ENCODE measurements around the gene NR3C1. TPM values are rescaled to one million over a fixed set of nuclear protein-coding genes. Genes with fewer than 3 reads are reported as not detected.

The NR3C1 gene
- total RNA-seq, 3 donors from 2014 or later (not counting 1 experiment from before 2014, with no cell fraction given): 147 to 168 (median 165) TPM

DNA sequence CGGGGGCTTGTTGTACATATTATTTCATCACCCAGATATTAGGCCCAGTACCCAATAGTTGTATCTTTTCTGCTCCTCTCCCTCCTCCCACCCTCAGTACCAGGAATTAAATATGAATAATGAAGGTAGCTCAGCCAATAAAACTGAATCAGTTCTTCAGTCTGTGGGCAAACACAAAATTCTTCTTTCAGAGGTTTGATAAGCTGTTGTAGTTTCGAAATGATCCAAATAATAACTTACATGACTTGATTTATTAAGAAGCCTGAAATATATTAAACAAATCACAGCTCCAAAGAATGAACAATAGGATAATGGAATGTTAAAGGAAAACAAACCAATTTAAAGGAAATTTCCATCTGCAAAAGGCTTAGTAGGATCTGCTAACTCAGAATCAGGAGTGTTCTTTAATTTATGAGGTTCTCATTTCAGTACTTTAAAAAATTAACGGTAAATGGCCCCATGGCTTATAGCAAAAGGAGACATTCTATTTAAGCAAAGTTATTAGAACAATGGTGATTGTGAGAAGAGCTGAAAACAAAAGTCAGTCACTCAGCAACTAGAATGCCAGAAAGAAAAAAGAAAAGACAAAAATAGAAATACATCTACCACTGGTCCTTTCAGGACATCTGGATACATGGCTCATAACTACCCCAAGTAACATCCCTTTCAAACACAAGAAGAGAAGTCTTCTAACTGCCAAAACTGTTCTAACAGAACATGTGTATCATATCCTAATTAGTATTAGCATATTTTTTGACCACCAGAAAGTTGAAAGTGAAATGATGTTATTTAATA, 62.4 kb downstream of the NR3C1 start:
- 100% methylated on average over 1 of the region's 3 CpGs for WGBS (ENCODE audit: insufficient coverage)
- no peak for DNase-seq
- Mint-ChIP-seq H3K9me3 (no peaks in the 10 kb centered on the region), H3K27me3 (ENCODE audit: low read depth in 2 of 2) (no peaks in the 10 kb centered on the region), H3K36me3 (no peaks in the 10 kb centered on the region), H3K4me1 (peaks cover 52 to 56% of the 10 kb centered on the region in 2 donors), H3K27ac (peak overlapping the region; percentile 51 to 53), H3K4me3 (no peak overlapping the region)
- H3K4me3 ChIP-seq (ENCODE audit: low read length): no peak overlapping the region
- TF ChIP-seq, protein P1, sequence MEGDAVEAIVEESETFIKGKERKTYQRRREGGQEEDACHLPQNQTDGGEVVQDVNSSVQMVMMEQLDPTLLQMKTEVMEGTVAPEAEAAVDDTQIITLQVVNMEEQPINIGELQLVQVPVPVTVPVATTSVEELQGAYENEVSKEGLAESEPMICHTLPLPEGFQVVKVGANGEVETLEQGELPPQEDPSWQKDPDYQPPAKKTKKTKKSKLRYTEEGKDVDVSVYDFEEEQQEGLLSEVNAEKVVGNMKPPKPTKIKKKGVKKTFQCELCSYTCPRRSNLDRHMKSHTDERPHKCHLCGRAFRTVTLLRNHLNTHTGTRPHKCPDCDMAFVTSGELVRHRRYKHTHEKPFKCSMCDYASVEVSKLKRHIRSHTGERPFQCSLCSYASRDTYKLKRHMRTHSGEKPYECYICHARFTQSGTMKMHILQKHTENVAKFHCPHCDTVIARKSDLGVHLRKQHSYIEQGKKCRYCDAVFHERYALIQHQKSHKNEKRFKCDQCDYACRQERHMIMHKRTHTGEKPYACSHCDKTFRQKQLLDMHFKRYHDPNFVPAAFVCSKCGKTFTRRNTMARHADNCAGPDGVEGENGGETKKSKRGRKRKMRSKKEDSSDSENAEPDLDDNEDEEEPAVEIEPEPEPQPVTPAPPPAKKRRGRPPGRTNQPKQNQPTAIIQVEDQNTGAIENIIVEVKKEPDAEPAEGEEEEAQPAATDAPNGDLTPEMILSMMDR (IDR thresholded peaks at IDR 0.05): no peak
- H3K36me3 ChIP-seq (ENCODE audit: control insufficient read depth, insufficient read depth, low read length): no peaks in the 10 kb centered on the region
- intact Hi-C loops (cut with micrococcal nuclease): no loop called here
- no peak overlapping the region for H3K27ac ChIP-seq (ENCODE audit: low read length)
- H3K27me3 ChIP-seq (ENCODE audit: control insufficient read depth, insufficient read depth, low read length): no peaks in the 10 kb centered on the region
- ATAC-seq: no peak
- H3K9me3 ChIP-seq (ENCODE audit: control insufficient read depth, insufficient read depth, low read length): no peaks in the 10 kb centered on the region
- peaks cover 7% of the 10 kb centered on the region for H3K4me1 ChIP-seq (ENCODE audit: control insufficient read depth, insufficient read depth, low read length)

DNA sequence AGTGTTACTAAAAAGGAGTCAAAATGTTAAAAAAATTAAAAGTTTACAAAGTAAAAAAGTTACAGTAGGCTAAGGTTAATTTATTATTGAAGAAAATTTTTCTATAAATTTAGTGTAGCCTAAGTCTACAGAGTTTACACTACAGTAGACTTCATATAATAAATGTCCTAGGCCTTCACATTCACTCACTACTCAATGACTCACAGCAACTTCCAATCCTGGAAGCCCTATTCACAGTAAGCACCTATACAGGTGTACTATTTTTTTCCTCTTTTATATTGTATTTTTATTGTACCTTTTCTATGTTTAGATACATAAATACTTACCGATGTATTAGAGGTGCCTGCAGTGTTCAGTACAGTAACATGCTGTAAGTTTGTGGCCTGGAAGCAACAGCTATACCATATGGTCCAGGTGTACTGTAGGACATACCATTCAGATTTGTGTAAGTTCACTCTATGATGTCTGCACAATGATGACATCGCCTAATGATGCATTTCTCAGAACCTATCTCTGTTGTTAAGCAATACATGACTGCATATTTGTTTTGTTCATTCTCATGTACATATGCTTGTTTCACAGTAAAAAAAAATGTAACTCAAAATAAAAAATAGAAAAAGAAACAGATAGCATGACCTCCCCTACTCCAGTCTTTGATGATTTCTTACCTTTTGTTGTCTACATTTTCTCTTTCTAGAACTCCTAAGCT, 64.7 kb downstream of the NR3C1 start:
- Mint-ChIP-seq H3K27ac (peak overlapping the region; percentile 39 to 72), H3K4me1 (peaks cover 59 to 60% of the 10 kb centered on the region in 2 donors), H3K4me3 (no peak overlapping the region), H3K27me3 (ENCODE audit: low read depth in 2 of 2) (no peaks in the 10 kb centered on the region), H3K36me3 (no peaks in the 10 kb centered on the region), H3K9me3 (no peaks in the 10 kb centered on the region)
- ATAC-seq (peak; percentile 25 to 46 (median 26)), DNase-seq (no peak)
- no peak overlapping the region for H3K27ac ChIP-seq (ENCODE audit: low read length)
- WGBS (ENCODE audit: insufficient coverage): 100% methylated on average over 1 of the region's 2 CpGs
- H3K4me1 ChIP-seq (ENCODE audit: control insufficient read depth, insufficient read depth, low read length): no peaks in the 10 kb centered on the region
- H3K9me3 ChIP-seq (ENCODE audit: control insufficient read depth, insufficient read depth, low read length): no peaks in the 10 kb centered on the region
- no peaks in the 10 kb centered on the region for H3K27me3 ChIP-seq (ENCODE audit: control insufficient read depth, insufficient read depth, low read length)
- TF ChIP-seq, protein P1 (IDR thresholded peaks at IDR 0.05): no peak
- intact Hi-C loops (cut with micrococcal nuclease): no loop called here
- H3K36me3 ChIP-seq (ENCODE audit: control insufficient read depth, insufficient read depth, low read length): no peaks in the 10 kb centered on the region
- no peak overlapping the region for H3K4me3 ChIP-seq (ENCODE audit: low read length)

DNA sequence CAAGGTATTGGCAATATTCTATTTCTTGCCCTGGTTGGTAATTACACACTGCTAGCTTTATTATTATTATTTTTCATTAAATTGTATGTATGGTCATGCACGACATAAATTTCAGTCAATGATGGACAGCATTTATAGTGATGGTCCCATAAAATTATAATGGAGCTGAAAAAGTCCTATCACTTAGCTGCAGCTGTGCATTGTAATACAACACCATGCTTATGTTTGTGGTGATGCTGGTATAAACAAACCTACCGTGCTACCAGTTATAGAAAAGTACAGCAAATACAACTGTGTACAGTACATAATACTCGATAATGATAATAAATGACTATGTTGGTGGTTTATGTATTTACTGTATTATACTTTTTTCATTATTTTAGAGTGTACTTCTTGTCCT, 65.5 kb downstream of the NR3C1 start:
- TF ChIP-seq, protein P1 (IDR thresholded peaks at IDR 0.05): no peak
- intact Hi-C loops (cut with micrococcal nuclease): no loop called here
- Histone ChIP-seq H3K36me3 (ENCODE audit: control insufficient read depth, insufficient read depth, low read length) (no peaks in the 10 kb centered on the region), H3K4me3 (ENCODE audit: low read length) (no peak overlapping the region), H3K27ac (ENCODE audit: low read length) (no peak overlapping the region), H3K4me1 (ENCODE audit: control insufficient read depth, insufficient read depth, low read length) (no peaks in the 10 kb centered on the region), H3K27me3 (ENCODE audit: control insufficient read depth, insufficient read depth, low read length) (no peaks in the 10 kb centered on the region), H3K9me3 (ENCODE audit: control insufficient read depth, insufficient read depth, low read length) (no peaks in the 10 kb centered on the region)
- no peaks in the 10 kb centered on the region for H3K27me3 Mint-ChIP-seq (ENCODE audit: low read depth in 2 of 2)
- DNase-seq (no peak), ATAC-seq (no peak)
- no peak overlapping the region for H3K4me3 Mint-ChIP-seq
- no CpG with 5 or more reads among the region's 3 CpGs for WGBS (ENCODE audit: insufficient coverage)
- no peak overlapping the region for H3K27ac Mint-ChIP-seq
- H3K4me1 Mint-ChIP-seq: peaks cover 52 to 53% of the 10 kb centered on the region in 2 donors
- no peaks in the 10 kb centered on the region for H3K9me3 Mint-ChIP-seq
- no peaks in the 10 kb centered on the region for H3K36me3 Mint-ChIP-seq

Data from natural killer cell (primary cell).